ENCODE measurements around the gene PCDHA1.

The PCDHA1 gene

DNA sequence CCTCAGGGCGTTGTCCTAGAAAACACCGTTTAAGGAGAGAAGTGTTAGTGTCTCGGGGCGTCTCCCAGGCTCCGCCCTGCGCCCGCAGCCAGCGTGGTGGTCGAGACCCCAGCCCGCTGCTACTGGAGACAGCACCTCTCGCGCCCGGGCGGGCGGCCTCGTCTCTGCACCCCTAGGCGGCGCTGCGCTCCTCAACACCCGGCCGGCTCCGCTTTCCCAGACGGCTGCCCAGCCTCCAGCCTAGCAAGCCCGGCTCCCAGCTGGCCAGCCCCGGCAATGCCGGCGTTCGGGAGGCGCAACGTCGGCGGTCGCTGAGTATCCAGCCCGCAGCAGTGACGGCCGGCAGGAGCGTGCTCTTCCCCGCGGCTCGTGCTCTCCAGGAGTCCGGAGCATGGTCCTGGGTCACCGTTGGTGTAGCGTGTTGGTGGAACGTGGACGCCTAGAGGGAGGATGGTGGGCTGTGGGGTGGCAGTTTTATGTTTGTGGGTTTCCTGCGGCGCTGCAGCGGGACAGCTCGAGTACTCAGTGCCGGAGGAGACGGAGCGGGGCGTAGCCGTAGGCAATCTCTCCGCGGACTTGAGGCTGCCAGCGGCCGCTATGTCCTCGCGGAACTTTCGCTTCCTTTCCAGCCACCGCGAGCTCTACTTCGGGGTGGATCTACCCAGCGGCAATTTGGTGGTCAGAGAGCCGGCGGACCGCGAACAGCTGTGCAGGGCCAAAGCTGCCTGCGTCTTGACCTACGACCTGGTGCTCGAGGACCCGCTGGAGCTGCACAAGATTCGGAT lies 140.7 kb downstream of the PCDHA1 start:
- no peak for DNase-seq

- DNase-seq, result no peak
Observed at GRCh38 chr5:140927228-140927573, 141.3 kb downstream of the PCDHA1 start.

DNA sequence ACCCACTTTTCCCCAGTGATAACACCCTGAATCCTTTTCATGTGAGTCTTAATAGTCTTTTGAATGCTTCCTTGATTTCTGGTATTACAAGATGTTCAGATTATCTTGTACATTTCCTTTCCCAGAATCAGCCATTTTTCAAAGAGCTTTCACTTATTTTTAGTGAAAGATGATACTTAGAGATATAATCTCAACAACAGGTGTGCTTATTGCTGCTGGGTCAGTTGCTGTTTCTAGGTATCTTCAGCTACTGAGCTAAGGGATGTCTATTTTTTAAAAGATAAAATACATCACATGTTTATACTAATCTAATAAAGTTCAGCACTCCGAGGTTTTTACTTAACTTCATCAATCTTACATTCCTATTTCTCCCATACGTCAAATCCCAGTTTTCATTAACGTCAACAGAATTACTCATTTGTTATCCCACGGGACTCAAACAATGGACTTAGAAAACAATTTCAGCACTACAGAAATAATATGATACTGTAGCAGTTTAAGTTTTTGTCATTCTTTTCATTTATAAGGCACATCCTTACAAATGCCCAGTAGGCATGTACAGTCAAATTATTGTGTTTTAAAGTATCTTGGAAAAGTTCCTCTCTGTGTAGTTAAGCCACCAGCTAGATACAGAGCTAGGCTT lies 149.1 kb downstream of the PCDHA1 start:
- no peak for DNase-seq

GRCh38 chr5:140946578-140946977 lies 160.6 kb downstream of the PCDHA1 start:
- no peak for DNase-seq

DNA sequence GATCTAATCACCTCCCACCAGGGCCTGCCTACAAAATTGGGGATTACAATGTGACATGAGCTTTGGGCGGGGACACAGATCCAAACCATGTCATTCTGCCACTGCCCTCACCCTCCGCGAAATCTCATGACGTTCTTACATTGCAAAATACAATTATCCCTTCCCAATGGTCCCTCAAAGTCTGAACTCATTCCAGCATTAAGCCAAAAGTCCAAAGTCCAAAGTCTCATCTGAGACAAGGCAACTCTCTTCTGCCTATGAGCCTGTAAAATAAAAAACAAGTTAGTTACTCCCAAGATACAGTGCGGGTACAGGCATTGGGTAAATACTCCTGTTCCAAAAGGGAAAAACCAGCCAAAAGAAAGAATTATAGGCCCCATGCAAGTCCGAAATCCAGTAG lies 165.7 kb downstream of the PCDHA1 start:
- DNase-seq, result no peak

- no peak for DNase-seq
Observed at GRCh38 chr5:140953234-140953633, 167.3 kb downstream of the PCDHA1 start.

- no peak for DNase-seq
Observed at GRCh38 chr5:140962190-140962589, 176.2 kb downstream of the PCDHA1 start.

DNA sequence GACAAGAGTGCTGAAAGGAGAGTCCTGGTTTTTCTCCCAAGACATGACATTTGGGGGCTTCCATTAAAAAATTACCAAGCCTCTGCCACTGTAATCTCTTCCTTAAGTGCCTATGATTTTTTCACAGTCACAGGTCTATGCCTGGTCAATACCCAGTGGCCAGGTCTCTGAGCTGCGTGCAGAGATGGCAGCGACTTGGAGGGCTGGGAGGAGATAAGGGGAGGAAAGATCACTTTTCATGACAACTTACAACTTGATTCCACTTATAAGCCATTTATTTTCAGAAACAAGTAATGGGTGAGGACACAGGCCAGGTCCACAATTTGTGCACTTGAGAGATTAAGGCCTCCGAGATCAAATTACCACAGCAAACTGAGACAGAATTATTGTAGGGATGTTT lies 178.4 kb downstream of the PCDHA1 start:
- DNase-seq, result no peak

GRCh38 chr5:140965905-140966292 lies 180.0 kb downstream of the PCDHA1 start:
- DNase-seq, result no peak

GRCh38 chr5:140966293-140967225 lies 180.6 kb downstream of the PCDHA1 start, which contains the start of gene PCDHAC2:
TSS of gene PCDHAC2 (plus strand) at chr5:140966476. CDS start at chr5:140966767, 291 bp downstream.
- DNase-seq, result no peak

- no peak for DNase-seq
Observed at GRCh38 chr5:140967226-140967893, 181.4 kb downstream of the PCDHA1 start.

- no peak for DNase-seq
Observed at GRCh38 chr5:140969880-140970279, 183.9 kb downstream of the PCDHA1 start.

DNA sequence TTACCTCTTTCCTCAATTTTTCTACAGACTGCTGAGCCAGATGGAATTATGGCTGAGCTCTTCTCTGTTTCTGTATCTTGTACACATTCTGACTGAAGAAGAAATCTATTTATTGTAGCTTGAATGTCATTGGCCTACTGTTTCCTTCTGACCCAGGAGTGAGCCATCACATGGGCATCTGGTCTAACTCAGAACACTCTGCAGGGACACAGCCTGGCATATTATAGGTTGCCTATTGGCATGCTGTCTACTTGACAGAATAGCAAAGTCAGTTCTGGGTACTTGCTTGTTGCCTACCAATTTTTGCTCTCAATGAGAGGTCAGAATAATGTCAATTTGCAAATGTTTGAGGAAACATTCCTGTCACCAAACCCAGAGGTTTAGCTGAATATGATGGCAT lies 187.6 kb downstream of the PCDHA1 start:
- DNase-seq, result no peak

GRCh38 chr5:140977003-140977402 lies 191.1 kb downstream of the PCDHA1 start:
- no peak for DNase-seq

DNA sequence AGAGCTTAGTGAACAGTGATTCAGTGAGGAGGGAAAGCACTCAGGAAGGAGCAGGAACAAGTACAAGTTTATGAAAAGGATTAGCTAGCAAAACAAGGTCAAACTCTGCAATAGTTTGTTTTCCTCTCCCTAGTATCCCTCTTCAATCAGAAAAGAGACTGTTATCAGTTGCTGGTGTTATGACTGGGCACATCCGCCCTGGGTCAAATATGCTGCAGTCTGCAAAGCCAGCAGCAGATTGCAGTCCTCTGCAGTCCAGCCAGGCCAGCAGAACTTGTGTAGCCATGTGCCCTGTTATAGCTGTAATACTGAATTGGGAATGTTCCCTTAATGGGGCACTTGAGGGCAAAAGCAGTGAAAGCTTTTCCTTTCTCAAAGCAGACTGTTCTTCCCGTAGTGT lies 192.3 kb downstream of the PCDHA1 start:
- no peak for DNase-seq

DNA sequence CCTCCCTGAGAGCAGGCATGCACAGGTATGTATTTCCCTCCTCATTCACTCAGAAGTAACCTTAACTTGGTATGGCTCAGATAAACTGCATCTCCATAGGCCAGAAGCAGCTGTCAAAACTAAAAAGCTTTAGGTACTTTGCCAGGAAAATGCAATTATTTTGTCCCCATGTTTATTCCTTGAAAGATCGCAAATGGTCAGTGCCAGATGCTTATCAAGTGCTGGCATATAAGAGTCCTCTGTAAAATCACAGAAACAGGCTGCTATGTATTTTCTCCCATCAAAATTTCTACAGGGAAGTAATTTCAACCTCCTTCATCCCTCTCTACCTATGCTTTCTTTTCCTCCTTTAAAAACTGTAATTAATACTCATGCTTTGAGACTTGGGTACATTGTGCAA lies 193.0 kb downstream of the PCDHA1 start:
- no peak for DNase-seq

DNA sequence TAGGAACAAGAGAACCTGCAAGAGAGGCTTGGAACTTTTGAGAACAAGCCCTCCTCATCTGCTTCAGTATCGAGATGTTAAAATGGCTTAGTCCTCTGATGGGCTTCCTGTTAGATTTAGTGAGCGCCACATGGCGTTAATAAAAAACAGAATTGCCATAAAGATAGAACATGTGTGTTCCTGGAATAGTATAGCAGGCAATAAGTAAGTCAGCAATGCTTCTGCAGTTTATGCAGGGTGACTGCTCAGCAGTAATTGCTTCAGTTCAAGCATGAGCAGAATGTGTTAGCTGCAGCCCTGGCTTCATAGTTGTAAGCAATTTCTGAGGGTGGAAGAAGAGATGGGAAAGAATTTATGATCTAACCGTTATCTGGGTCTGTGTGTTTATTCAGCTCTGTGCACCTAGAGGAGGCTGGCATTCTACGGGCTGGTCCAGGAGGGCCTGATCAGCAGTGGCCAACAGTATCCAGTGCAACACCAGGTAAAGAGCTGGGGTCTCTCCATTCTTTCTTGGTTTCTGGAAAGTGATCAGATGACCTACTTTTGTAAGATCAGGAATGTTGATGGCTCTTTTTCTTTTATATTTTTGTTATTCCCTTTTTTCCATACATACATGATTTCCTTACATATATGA lies 196.3 kb downstream of the PCDHA1 start:
- DNase-seq, result no peak

GRCh38 chr5:140986117-140986521 lies 200.2 kb downstream of the PCDHA1 start:
- DNase-seq, result no peak

DNA sequence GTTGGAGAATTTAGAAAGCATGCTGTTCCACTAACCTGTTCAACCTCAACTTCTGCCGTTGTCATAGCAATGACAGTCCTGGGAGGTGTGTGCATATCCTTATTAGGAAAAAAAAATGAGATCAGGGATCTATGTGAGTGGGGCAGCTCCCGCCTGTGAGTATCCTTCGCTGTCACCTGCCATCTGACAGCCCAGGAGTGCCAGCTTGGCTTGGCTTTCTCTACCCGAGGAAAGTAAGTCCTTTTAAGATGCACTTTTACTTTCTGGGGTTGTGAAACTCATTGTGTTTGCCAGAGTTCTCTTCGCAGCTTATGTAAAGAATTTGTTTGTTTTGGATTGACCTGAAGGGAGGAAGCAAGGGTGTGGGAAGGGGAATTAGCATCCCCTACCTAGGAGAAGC lies 202.2 kb downstream of the PCDHA1 start:
- DNase-seq, result no peak

DNA sequence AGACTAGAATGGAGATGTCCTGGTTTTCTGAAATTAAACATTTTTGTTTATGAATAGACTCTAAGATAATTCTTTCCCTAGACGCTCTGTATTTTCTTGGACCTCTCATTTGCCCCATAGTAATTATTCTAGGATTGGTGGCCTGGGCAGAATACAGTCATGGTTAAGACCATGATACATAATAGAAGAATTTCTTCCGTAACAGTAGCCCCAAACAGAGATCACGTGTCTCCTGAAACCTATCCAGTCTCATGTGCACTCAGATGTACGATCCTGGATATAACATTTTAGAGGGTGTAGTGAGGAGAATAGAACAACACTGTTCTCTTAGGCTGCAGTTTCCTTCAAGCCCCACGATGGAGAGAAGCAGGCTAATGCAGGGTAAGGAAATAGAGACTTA lies 202.7 kb downstream of the PCDHA1 start:
- DNase-seq, result no peak

GRCh38 chr5:140989254-140990020 lies 203.5 kb downstream of the PCDHA1 start:
- no peak for DNase-seq

GRCh38 chr5:140992828-140993227 lies 206.9 kb downstream of the PCDHA1 start:
- DNase-seq, result no peak
